Measurements from ENCODE around the gene ANKRD12. TPM values are rescaled to one million over a fixed set of nuclear protein-coding genes. Genes with fewer than 3 reads are reported as not detected.

ANKRD12 gene
- polyA plus RNA-seq, 1 donor (not counting 4 experiments of a cell fraction or from before 2014, with no cell fraction given), result 8.0 TPM

DNA sequence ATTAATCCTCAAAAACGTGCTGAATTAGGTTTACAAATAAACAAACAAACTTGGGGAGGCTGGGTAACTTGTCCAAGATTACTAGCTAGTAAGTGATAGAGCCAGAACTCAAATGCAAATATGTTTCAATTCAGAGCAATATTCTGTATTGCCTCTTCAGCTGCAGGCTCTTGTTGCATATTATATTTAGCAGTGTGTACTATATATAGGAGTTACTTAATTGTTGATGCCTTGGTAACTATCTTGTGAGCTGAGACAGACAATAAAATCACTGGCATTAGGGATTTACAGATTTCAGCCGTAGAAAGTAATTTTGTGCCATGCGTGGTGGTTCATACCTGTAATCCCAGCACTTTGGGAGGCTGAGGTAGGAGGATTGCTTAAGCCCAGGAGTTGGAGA is 10.2 kb upstream of the ANKRD12 start:
- no peak overlapping the region for H3K9ac ChIP-seq (ENCODE audit: control insufficient read depth, extremely low read depth, insufficient read depth, low read length)
- dilution Hi-C loops (cut with MboI; ENCODE audit: extremely low pct_ligation_motif_present, low sequenced_read_pairs), result no loop called here
- no peak for TF ChIP-seq CTCF (optimal IDR thresholded peaks at IDR 0.05 in 1 of 3, IDR thresholded peaks at IDR 0.05 in 1 of 3, conservative IDR thresholded peaks at IDR 0.05 in 1 of 3; ENCODE audit: extremely low read depth in 1 of 3, insufficient read depth in 2 of 3, low read length in 3 of 3)
- H3K4me2 ChIP-seq (ENCODE audit: control insufficient read depth, extremely low read depth, insufficient read depth, low read depth, low read length), result no peak overlapping the region
- H2AFZ ChIP-seq (ENCODE audit: control insufficient read depth, low read length), result no peak overlapping the region
- peaks cover 16% of the 10 kb centered on the region for H3K79me2 ChIP-seq (ENCODE audit: control insufficient read depth, insufficient read depth, low read length)
- no peaks in the 10 kb centered on the region for H3K9me1 ChIP-seq (ENCODE audit: control insufficient read depth, extremely low read depth, insufficient read depth, low read length)
- H3K9me3 ChIP-seq (ENCODE audit: control insufficient read depth, low read depth, low read length), result no peaks in the 10 kb centered on the region
- FAIRE-seq (no peak), DNase-seq (ENCODE audit: low read depth, low spot score) (no peak)
- peaks cover 8 to 25% of the 10 kb centered on the region in 2 experiments for H3K36me3 ChIP-seq (ENCODE audit: control insufficient read depth in 2 of 2, extremely low read depth in 1 of 2, insufficient read depth in 2 of 2, low read length in 2 of 2)
- H3K4me3 ChIP-seq (ENCODE audit: control insufficient read depth in 2 of 3, extremely low read depth in 1 of 3, insufficient read depth in 2 of 3, low read depth in 1 of 3, low read length in 3 of 3), result no peak overlapping the region
- no peaks in the 10 kb centered on the region for H4K20me1 ChIP-seq (ENCODE audit: control insufficient read depth, extremely low read depth, insufficient read depth, low read length)
- no peaks in the 10 kb centered on the region for H3K27me3 ChIP-seq (ENCODE audit: control insufficient read depth, extremely low read depth, insufficient read depth, low read length)
- peaks cover under 1% of the 10 kb centered on the region for H3K4me1 ChIP-seq (ENCODE audit: control insufficient read depth, extremely low read depth, insufficient read depth, low read length)
- no peak overlapping the region for H3K27ac ChIP-seq (ENCODE audit: control insufficient read depth, insufficient read depth, low read length)

GRCh38 chr18:9130195-9130594 is 6.4 kb upstream of the ANKRD12 start:
- DNase-seq (ENCODE audit: low read depth, low spot score) (no peak), FAIRE-seq (no peak)
- Histone ChIP-seq H4K20me1 (ENCODE audit: control insufficient read depth, extremely low read depth, insufficient read depth, low read length) (no peaks in the 10 kb centered on the region), H2AFZ (ENCODE audit: control insufficient read depth, low read length) (no peak overlapping the region), H3K36me3 (ENCODE audit: control insufficient read depth in 2 of 2, extremely low read depth in 1 of 2, insufficient read depth in 2 of 2, low read length in 2 of 2) (peaks cover 8 to 22% of the 10 kb centered on the region in 2 experiments), H3K27ac (ENCODE audit: control insufficient read depth, insufficient read depth, low read length) (no peak overlapping the region), H3K4me2 (ENCODE audit: control insufficient read depth, extremely low read depth, insufficient read depth, low read depth, low read length) (no peak overlapping the region), H3K9me1 (ENCODE audit: control insufficient read depth, extremely low read depth, insufficient read depth, low read length) (no peaks in the 10 kb centered on the region), H3K4me3 (ENCODE audit: control insufficient read depth in 2 of 3, extremely low read depth in 1 of 3, insufficient read depth in 2 of 3, low read depth in 1 of 3, low read length in 3 of 3) (no peak overlapping the region), H3K27me3 (ENCODE audit: control insufficient read depth, extremely low read depth, insufficient read depth, low read length) (no peaks in the 10 kb centered on the region), H3K9me3 (ENCODE audit: control insufficient read depth, low read depth, low read length) (no peaks in the 10 kb centered on the region), H3K4me1 (ENCODE audit: control insufficient read depth, extremely low read depth, insufficient read depth, low read length) (peaks cover 4% of the 10 kb centered on the region), H3K79me2 (ENCODE audit: control insufficient read depth, insufficient read depth, low read length) (peaks cover 2% of the 10 kb centered on the region), H3K9ac (ENCODE audit: control insufficient read depth, extremely low read depth, insufficient read depth, low read length) (no peak overlapping the region)
- TF ChIP-seq CTCF (optimal IDR thresholded peaks at IDR 0.05 in 1 of 3, IDR thresholded peaks at IDR 0.05 in 1 of 3, conservative IDR thresholded peaks at IDR 0.05 in 1 of 3; ENCODE audit: extremely low read depth in 1 of 3, insufficient read depth in 2 of 3, low read length in 3 of 3) (no peak), EZH2 (IDR thresholded peaks at IDR 0.05; ENCODE audit: low read length) (no peak)
- dilution Hi-C loops (cut with MboI; ENCODE audit: extremely low pct_ligation_motif_present, low sequenced_read_pairs), result no loop called here
